Right ventricle myocardium superior (tissue), 1 donor: ENCODE results near the gene CADPS. TPM values are rescaled to one million over a fixed set of nuclear protein-coding genes. Genes with fewer than 3 reads are reported as not detected.
"Not testable (repeated sequence)": the region's sequence is repeated elsewhere in the genome, so short reads cannot be mapped to it uniquely, and the experiment has no call there.

ENCODE experiments used
- ATAC-seq: fragments of 200-7000 bp; cut with Tn5 transposase; one replicate; pipeline ENCODE4 v1.9.1; 2020; ENCODE audit warnings: mild to moderate bottlenecking; ENCODE audit not compliant: poor library complexity
- DNase-seq: peaks from one replicate; pipeline ENCODE4 v3.0.0-alpha.2; 2020
- intact Hi-C: fragments of 100-400 bp; cut with DNase I; formaldehyde crosslinking; loops from one replicate; pipeline ENCODE4 v1.11.2; 2022
- total RNA-seq: library from RNA; stranded (reverse); fragmentation: NEBNext Ultra II Directional; extraction: Animal tissue kit (Norgen Biotek cat#: 25700); gene quantifications from one replicate; pipeline ENCODE4 v1.2.1, GENCODE V29; 2021
- donor health status: DM: no; HTN: yes; CAD: no; lungs with severe emphysema.

CADPS gene
- total RNA-seq, 1 donor from 2014 or later, result 11.3 TPM

DNA sequence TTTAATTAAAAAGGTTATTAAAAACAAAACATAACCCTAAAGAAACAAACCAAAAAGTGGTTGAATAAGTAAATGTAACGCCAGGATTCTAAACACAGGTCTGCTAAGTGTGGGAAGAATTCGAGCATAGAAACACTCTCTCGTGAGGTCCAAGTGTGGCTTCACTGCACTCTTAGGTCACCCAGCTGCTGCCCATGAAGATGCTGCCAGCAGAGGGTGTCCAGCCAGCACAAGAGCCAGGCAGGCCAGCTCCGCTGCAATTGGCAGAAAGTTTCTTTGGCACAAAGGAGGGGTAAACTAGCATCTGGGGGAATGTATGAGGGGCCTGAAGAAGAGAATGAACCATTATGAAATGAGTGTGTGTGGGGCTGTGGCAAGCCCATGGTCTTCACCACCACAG lies 286.1 kb downstream of the CADPS start:
- DNase-seq (no peak), ATAC-seq (no peak)
- intact Hi-C loops, result no loop called here

DNA sequence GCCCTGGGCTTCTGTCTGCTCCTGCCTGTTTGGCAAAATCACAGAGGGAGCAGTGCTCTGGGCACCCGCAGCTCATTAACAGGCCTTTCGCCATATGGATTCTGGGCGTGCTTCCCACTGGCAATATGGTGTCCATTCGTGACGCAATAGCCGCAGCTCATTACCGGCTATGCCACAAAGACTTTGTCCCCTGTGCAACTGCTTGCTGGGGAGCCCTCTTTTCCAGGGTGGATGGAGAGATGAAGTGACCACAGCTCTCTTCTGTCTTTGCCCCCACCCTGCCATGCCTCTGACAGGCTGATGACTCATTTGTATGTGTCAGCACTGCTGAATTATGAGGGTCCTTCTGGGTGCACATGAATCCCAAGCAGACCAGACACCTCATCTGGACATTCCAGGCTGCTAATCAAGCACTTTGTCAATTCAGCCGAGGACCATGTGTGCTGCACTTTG lies 287.6 kb downstream of the CADPS start:
- intact Hi-C loops, result no loop called here
- no peak for DNase-seq
- no peak for ATAC-seq

DNA sequence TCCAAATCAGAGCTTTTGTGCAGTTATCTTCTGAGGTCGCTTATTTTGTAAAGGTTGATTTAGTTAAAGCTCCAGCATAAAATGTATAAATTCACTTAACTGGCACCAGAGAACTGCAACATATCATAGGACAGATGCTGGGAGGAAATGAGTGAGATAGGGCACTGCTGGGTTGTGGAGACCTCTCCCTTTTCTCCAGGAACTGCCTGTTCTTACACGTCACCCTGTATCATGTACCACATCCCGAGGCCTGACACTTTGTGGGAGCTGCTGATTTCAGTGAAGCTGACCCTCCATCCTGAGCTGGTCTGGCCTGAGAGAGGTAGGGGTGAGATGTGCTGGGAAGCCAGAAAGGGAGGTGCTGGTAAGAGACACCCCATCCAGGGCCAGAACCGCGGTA lies 288.0 kb downstream of the CADPS start:
- no peak for DNase-seq
- ATAC-seq, result no peak
- intact Hi-C loops, result no loop called here

DNA sequence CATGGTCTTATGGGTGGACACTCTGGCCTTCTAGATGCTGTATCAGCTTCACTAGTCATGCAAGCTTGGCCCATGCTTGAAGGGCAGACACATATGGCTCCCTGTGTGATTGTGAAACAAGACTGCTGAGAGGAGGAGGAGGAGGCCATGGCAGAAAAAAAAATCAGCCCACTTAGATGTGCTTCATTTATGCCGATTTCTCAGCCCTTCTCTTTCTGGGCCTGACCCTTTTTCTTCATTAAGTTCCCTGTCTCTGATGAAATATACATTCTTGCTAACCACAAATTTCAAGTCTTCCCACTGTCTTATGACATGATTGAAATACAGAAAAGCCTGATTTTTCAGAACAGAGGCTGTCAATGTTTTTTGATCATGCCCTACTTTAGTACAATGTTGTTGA lies 288.9 kb downstream of the CADPS start:
- DNase-seq, result no peak
- intact Hi-C loops, result no loop called here
- no peak for ATAC-seq

DNA sequence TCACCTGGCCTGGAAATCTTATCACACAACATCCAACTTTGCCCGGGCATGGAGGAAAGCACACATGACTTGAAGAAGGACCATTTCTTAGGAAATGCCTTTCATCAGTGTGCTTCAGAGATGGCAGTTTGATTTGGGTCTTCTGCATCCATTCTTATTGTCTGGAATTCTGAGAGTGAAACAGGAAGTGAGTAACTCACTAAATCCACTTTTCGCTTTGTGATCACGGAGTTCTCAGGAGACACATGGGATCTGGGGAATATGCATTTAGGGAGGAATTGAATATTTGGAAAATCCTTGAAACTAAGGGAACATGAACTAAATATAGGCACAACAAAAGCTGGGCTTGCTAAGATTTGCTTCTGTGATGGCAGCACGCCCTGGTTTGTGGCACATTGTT lies 289.4 kb downstream of the CADPS start:
- intact Hi-C loops, result no loop called here
- ATAC-seq, result no peak
- DNase-seq, result no peak

DNA sequence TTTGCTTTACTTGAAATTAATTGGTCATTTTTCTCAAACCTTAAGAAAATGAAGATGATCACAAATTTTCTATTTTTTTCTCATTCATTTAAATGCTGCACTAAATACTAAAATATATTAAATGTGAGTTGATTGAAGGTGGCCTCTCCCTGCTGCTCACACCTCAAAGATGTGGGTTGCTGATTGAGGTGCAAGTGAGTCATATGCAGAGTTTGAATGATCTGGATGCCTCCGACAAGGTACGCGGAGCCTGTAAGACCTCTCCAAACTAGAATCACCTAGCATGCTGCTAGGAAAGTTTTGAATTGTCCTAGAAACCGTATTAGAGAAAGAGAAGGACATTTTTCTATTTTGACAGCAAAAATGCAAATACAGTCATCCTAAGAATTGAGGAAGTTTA lies 290.6 kb downstream of the CADPS start:
- ATAC-seq, result no peak
- intact Hi-C loops, result no loop called here
- no peak for DNase-seq

DNA sequence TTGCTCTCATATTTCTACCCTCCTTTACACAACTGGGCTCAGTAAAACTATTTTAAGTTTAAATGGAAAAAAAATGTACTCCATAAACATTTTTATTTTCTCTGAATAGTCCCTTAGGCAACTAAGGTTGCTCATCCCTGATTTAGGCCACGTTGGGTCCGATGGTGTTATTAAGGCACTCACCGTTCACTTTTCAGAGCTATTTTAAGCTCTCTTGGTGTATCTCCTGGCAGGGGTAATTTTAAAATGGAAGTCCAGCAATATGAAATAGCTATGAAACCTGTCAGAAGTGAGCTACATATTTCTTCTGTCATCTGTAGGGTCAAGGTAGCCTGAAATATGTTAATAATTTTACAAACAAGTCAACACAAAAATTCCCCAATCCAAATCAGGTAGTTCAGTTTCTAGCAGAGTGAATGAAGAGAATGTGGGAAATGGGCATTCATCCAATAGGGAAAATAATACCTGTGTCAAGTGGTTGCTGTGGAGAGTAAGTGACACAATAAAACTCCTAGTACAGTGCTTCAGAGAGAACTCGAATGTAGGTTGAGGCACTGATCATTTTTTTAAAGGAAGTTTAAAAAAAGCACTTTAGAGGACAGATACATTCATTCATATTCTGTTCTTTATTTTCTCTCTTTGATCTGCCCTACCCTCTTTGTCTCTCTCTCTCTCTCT lies 292.6 kb downstream of the CADPS start:
- intact Hi-C loops, result no loop called here
- ATAC-seq, result peak; percentile 64
- no peak for DNase-seq

DNA sequence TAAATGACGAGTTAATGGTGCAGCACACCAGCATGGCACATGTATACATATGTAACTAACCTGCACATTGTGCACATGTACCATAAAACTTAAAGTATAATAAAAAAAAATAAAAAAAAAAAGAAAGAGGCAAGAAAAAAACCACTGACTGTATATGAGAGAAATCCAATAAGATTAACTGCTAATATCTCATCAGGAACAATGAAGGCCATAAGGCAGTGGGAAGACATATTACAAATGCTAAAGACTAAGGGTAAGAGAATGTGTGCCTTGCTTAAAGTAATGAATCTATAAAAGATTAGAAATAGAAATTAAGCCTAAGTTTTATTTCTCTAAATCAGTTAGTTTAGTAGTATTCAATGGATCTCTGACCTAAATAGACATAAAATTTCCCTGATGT lies 294.7 kb downstream of the CADPS start:
- intact Hi-C loops, DNase-seq, ATAC-seq: not testable (repeated sequence)

DNA sequence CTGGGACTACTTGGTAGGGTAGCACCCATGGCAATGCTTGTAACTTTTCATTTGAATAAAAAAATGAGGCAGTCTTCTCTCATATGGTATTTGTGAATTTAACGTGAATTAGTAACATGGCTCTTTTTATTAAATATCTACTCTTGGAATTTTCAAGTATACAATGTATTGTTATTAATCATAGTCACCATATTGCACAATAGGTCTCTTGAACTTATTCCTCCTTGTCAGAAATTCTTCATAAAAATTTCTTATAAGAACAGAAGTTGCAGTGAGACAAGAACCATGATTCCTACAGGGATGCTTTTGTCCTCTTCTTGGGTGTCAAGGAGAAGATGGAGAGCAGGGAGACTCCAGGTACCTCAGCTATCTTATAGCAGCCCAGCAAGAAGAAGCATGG lies 298.1 kb downstream of the CADPS start:
- DNase-seq (no peak), ATAC-seq (no peak)
- intact Hi-C loops, result no loop called here

DNA sequence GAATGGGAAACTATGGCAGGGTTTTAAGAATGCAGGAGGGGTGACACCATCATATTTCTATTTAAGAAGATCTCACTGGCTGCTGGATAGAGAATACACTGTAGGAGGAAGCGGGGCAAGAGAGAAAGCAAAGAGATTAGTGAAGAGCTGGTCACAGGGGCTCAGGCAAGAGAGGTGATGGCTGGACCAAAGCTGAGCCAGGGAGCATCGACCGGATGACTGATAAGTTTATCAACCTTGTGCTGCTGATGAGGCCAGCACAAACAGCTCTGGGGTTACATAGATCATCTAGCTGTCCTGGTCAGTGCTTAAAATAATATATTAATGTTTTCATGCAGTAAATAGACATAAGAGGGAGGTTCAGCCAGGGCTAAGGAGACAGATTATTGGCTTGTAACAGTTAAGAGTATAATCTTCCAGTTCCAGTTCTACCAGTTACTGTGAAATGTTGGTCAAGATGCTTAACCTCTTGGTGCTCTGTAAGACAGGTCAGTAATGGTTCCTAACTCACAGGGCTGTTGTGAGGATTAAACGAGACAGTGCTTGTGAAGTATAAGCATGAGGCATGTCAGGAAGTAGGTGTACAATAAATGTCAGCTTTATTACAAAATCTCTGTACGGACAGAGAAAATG lies 300.8 kb downstream of the CADPS start:
- DNase-seq (no peak), ATAC-seq (no peak)
- intact Hi-C loops, result no loop called here

DNA sequence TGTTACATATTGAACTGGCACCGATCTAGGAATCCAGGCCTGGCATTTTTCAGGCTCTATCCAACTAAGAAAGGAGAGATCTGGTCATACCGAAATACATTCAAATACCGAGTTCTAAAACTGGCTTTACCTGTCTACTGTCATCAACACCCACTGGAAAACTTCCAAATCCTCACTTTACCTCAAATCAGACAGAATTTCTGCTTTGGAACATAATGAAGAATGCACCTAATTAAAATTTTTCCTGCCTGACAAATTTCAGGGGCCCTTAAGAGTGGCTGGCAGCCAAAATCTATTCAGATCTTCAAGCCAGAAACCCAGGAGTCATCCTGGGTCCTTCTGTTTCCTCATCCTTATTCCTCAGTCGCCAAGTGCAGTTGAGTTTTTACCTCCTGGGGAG lies 303.3 kb downstream of the CADPS start:
- no peak for DNase-seq
- intact Hi-C loops, result no loop called here
- no peak for ATAC-seq

DNA sequence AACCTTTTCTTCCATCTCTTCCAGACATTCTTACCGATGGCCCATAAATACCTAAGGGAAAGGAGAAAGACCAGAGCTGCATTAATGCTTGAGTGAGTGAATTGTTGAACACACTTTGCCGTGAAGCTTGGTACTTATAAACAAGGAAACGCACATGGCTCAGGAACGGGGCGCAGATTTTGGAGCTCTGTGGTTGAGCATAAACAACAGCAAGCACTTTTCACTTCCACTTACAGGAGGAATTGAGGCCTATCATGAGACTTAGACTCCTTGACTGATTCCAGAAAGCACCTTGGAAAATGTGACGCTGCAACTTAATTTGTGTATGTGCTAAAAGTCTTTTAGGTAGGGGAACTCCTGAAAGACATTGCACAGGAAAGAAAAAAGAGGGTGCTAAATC lies 304.3 kb downstream of the CADPS start:
- no peak for DNase-seq
- no peak for ATAC-seq
- intact Hi-C loops, result no loop called here

DNA sequence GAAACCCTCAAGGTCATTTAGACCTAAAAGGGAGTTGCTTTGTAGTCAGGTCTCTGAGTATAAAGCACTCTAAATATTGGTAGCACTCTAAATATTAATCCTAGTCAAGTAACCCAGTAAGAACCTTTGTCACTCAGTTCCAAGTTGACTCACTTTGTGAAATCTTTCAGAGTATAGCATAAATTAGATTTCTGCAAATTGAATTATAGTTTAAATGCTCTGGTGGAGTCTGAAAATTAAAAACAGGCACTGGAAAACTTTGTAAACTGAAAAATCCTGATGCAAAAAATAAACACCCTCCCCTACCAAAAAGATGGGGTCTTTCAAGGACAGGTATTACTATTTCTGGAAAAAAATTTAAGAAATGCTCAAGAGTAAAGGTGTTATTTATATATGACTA lies 305.6 kb downstream of the CADPS start:
- intact Hi-C loops, result no loop called here
- DNase-seq (no peak), ATAC-seq (no peak)

DNA sequence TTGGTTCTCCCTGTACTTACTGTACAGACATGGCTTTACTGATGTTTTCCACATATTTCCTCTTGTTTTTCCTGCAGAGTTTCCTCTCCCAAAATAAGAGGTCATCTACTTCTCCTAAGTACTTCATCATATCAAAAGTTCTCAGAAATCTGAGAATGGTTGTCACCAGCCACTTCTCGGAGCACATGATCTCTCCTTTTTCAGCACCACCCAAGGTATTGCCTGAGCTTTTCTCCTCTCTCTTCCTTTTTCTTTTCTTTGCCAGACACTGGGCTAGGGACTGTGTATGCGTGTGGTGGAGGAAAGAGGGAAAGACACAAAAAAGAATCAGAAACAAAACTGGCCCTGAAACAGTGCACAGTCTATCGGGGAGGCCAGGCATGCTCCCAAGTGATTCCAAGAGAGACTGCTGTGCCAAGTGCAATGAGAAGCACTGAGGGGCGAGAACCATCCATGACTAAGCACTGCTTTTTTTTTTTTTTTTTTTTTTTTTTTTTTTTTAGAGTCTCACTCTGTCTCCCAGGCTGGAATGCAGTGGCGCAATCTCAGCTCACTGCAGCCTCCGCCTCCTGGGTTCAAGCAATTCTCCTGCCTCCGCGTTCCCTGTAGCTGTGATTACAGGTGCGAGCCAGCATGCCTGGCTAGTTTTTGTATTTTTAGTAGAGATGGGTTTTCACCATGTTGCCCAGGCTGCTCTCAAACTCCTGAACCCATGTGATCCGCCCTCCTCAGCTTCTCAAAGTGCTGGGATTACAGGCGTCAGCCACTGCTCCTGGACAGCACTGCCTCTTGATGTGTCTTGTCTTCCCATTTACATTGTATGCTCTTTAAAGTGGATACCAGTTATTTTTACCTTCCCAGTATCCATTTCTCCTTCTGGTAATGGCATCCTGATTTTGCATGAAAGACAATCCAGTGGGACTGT lies 307.9 kb downstream of the CADPS start:
- peak; percentile 45 for DNase-seq
- peak; percentile 84 for ATAC-seq
- intact Hi-C loops, result no loop called here

DNA sequence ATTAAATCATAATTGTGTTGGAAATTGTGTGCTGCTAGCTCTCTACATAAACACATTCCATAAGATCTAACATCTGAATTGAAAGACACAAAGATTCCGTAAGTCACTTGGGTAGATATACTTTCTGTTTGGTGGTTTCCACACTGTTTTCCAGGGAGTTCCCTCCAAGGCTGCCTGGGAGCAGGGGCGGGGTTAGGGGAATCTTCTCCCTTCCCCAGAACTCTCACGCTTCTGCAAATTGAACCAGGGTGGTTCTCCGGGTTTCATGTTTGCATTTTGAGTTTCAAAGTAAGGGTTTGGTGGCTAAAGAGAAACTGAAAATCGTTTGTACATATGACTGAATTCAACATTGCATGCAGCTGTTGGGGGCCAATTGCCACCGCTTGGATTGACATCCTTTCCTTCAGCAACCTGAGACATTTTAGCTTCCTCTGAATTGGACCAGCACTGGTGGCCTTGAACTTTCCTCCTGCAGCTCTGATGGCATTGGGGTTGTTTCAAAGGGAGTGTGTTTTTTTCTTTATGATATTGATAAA lies 309.1 kb downstream of the CADPS start:
- ATAC-seq, result no peak
- no peak for DNase-seq
- intact Hi-C loops, result no loop called here

DNA sequence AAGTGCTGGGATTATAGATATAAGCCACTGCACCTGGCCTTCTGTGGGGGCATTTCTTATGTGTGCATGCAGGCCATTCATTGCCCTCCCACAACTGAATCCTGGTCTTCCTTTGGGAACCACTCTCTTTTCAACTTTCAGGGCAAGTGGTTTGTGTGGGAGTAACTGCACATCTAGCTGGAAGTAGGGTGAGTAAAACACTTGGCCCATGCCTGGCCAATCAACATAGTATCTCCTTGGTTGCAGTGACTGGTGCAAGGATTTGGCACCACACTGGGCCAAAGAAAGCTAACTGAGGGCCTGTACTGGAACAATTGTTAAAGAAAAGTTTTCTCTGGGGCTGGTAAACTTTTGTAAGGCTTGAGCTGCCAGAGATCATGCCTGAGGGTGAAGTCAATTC lies 312.6 kb downstream of the CADPS start:
- intact Hi-C loops, result no loop called here
- DNase-seq (no peak), ATAC-seq (no peak)

DNA sequence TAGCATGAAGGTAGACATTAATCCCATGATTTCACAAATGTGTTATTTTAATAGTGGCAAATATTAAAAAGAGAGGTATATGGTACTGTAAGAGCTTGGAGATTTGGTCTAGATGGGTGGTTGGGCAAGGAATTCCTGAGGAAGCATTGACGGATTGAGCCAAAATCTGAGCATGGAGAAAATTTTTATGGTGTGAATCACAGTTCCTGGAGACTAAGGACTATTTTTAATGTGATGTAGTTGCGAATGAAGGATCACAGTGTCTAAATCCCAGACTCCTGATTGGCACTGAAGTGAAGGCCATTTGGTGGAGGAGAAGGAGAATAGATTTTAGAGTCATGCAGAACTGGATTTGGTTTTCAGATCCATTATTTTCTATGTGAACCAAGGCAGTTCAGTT lies 313.2 kb downstream of the CADPS start:
- ATAC-seq, result no peak
- no peak for DNase-seq
- intact Hi-C loops, result no loop called here

DNA sequence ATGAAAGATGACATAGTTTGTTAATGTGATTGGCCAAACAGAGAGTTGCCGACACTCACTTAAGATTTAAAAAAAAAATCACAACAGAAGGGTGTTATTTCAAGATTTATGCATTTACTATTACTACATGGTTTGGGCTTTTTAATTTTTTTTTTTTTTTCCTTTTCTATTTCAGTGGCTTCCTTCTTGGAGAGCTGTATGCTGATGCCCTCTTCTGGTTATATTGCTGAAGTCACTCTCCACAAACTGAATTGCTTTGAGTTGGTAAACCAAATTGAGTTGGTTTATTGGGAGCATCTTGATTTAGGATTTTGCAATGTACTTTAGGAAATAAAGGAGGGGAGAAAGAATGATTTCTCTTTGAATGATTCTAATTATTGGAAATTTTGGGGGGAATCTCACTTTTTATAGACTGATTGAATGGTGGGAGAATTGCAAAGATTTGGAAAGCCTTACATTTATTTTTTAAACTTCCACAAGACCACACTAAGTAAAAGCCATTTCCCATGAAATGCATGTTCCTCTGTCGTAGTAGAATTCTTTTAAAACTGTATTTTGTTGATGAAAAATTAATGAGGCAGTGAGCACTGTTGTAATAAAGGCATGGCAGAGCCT lies 315.3 kb downstream of the CADPS start:
- ATAC-seq (no peak), DNase-seq (no peak)
- intact Hi-C loops, result loop anchor here (10.0 kb wide), 1 partner anchor 215 kb away; no protein-coding TSS in a partner anchor

DNA sequence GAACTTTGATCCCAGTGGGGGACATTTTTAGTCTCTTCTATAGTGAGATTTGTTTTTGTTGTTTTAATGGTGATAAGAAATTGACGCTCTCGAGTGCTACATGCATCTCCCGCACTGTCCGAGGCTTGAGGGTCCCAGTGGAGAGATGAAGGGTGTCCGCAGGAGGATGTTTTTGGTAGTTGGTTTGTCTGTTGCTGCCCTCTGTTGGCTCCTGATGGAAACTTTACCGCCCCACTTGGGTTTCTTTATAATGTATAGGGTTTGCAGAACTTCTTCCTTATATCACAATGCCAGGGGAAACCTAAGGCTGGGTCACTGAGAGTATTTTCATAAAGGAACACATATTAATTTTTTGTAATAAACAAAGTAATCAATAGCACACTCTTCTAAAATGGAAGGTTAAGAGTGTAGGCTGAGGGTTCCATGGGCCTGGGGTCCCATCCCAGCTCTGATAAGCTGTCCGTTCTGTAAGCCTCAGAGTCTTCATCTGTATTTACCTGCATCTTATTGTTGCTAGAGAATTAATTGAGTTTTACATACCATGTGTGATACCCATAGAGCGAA lies 316.6 kb downstream of the CADPS start:
- ATAC-seq (no peak), DNase-seq (no peak)
- intact Hi-C loops, result loop anchor here (10.0 kb wide), 1 partner anchor 214 kb away; no protein-coding TSS in a partner anchor
